ENCODE measurements around the gene TPST2.
"Not testable (repeated sequence)": the region's sequence is repeated elsewhere in the genome, so short reads cannot be mapped to it uniquely, and the experiment has no call there.

TPST2 gene

GRCh38 chr22:26589845-26590736, at the start of gene TPST2:
Gene TPST2 (minus strand): TSS chr22:26590132. CDS start chr22:26541630, 48,502 bp downstream.
- peak; percentile 93 for DNase-seq

GRCh38 chr22:26636296-26636695, 46.4 kb upstream of the TPST2 start:
- DNase-seq = no peak

GRCh38 chr22:26635117-26635516, 45.2 kb upstream of the TPST2 start:
- DNase-seq = no peak

GRCh38 chr22:26634189-26634588, 44.3 kb upstream of the TPST2 start:
- no peak for DNase-seq

- peak; percentile 98 for DNase-seq
These were observed 42.7 kb upstream of the TPST2 start for GRCh38 chr22:26632422-26633155.

- DNase-seq = no peak
These were observed 41.4 kb upstream of the TPST2 start for GRCh38 chr22:26631282-26631681.

GRCh38 chr22:26629988-26630761, 40.2 kb upstream of the TPST2 start:
- DNase-seq = no peak

- no peak for DNase-seq
These were observed 34.9 kb upstream of the TPST2 start for GRCh38 chr22:26624803-26625202.

- no peak for DNase-seq
These were observed 34.1 kb upstream of the TPST2 start for GRCh38 chr22:26623984-26624383.

- no peak for DNase-seq
These were observed 31.7 kb upstream of the TPST2 start, which contains the start of gene CRYBA4 for GRCh38 chr22:26621663-26622062. Gene CRYBA4 (plus strand): TSS chr22:26621963. CDS start chr22:26622597, 634 bp downstream.

GRCh38 chr22:26620197-26620596, 30.3 kb upstream of the TPST2 start:
- DNase-seq = no peak

GRCh38 chr22:26619510-26619909, 29.6 kb upstream of the TPST2 start:
- DNase-seq = no peak

GRCh38 chr22:26618455-26618854, 28.5 kb upstream of the TPST2 start:
- no peak for DNase-seq

- DNase-seq = peak; percentile 92
These were observed 27.6 kb upstream of the TPST2 start, which contains the start of gene CRYBB1 for GRCh38 chr22:26617271-26618199. Gene CRYBB1 (minus strand): TSS chr22:26618027. CDS start chr22:26616319, 1,708 bp downstream.

GRCh38 chr22:26616650-26617049, 26.7 kb upstream of the TPST2 start:
- no peak for DNase-seq

- no peak for DNase-seq
These were observed 26.0 kb upstream of the TPST2 start for GRCh38 chr22:26615830-26616435.

GRCh38 chr22:26615149-26615548, 25.2 kb upstream of the TPST2 start:
- no peak for DNase-seq

- no peak for DNase-seq
These were observed 24.4 kb upstream of the TPST2 start for GRCh38 chr22:26614322-26614721.

GRCh38 chr22:26613753-26614152, 23.8 kb upstream of the TPST2 start:
- DNase-seq = not testable (repeated sequence)

GRCh38 chr22:26612652-26613051, 22.7 kb upstream of the TPST2 start:
- DNase-seq = no peak

GRCh38 chr22:26610996-26611395, 21.1 kb upstream of the TPST2 start:
- DNase-seq = no peak

Data from OCI-M1 (cell line).